Activated T-helper 17 cell treated with anti-CD3 and anti-CD28 coated beads, Interleukin-2, amount 50 U/mL, for 72 hours (primary cell): Measurements from ENCODE around the gene P2RY8. TPM values are rescaled to one million over a fixed set of nuclear protein-coding genes. Genes with fewer than 3 reads are reported as not detected.
A peak's percentile ranks its signal among the peaks of the same experiment; 100 is the strongest.
"Not testable (repeated sequence)": the region's sequence is repeated elsewhere in the genome, so short reads cannot be mapped to it uniquely, and the experiment has no call there.

ENCODE experiments used
- ATAC-seq: fragments of 150-1000 bp; cut with Tn5 transposase; replicated peaks from 2 replicates; pipeline ENCODE4 v1.10.0; 2021; ENCODE audit warnings: mild to moderate bottlenecking, moderate library complexity
- H3K27ac Mint-ChIP-seq: one replicate; pipeline ENCODE4 v1.8.0; 2022; ENCODE audit warnings: mixed read lengths
- H3K27me3 Mint-ChIP-seq: one replicate; pipeline ENCODE4 v1.8.0; 2022; ENCODE audit warnings: mixed read lengths
- H3K36me3 Mint-ChIP-seq: one replicate; pipeline ENCODE4 v1.8.0; 2022; ENCODE audit warnings: low read depth, mild to moderate bottlenecking, mixed read lengths
- H3K4me1 Mint-ChIP-seq: one replicate; pipeline ENCODE4 v1.8.0; 2022; ENCODE audit warnings: mixed read lengths
- H3K4me3 Mint-ChIP-seq: one replicate; pipeline ENCODE4 v1.8.0; 2022; ENCODE audit warnings: mild to moderate bottlenecking, mixed read lengths
- H3K9me3 Mint-ChIP-seq: one replicate; pipeline ENCODE4 v1.8.0; 2022; ENCODE audit warnings: mixed read lengths
- total RNA-seq, 2 donors: library from RNA; stranded (reverse); gene quantifications; one replicate each; pipeline ENCODE4 v1.2.3, GENCODE V29; 2022

Gene P2RY8
- total RNA-seq, 2 donors from 2014 or later, result 89.0 to 105 TPM

DNA sequence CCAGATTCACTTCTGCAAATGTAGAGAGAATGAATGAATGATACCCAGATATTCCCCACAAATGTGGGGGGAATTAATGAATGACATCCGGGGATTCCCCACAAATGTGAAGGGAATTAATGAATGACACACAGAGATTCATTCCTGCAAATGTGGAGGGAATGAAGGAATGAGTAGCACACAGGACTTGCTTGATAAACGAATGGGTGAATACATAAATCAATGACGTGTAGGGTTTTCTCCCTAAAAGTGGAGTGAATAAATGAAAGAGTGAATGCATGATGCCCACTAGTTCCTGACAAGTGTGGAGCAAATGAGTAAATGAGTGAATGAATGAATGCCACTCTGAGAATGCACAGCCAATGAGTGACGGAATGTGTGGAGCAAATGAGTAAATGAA is 45.7 kb downstream of the P2RY8 start:
- not testable (repeated sequence) for H3K27me3 Mint-ChIP-seq, H3K9me3 Mint-ChIP-seq, ATAC-seq, H3K4me3 Mint-ChIP-seq
- Mint-ChIP-seq H3K27ac (peak overlapping the region; percentile 55), H3K36me3 (peaks cover 76% of the 10 kb centered on the region), H3K4me1 (peaks cover 10% of the 10 kb centered on the region)

DNA sequence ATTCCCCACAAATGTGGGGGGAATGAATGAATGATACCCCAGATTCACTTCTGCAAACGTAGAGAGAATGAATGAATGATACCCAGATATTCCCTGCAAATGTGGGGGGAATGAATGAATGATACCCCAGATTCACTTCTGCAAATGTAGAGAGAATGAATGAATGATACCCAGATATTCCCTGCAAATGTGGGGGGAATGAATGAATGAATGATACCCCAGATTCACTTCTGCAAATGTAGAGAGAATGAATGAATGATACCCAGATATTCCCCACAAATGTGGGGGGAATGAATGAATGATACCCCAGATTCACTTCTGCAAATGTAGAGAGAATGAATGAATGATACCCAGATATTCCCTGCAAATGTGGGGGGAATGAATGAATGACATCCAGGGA is 46.3 kb downstream of the P2RY8 start:
- not testable (repeated sequence) for H3K27ac Mint-ChIP-seq, H3K27me3 Mint-ChIP-seq, H3K4me3 Mint-ChIP-seq, H3K9me3 Mint-ChIP-seq, ATAC-seq
- Mint-ChIP-seq H3K36me3 (peaks cover 76% of the 10 kb centered on the region), H3K4me1 (peaks cover 10% of the 10 kb centered on the region)

GRCh38 chrX:1489354-1489753 is 47.6 kb downstream of the P2RY8 start:
- peaks cover 71% of the 10 kb centered on the region for H3K36me3 Mint-ChIP-seq

GRCh38 chrX:1488745-1489144 is 48.2 kb downstream of the P2RY8 start:
- H3K36me3 Mint-ChIP-seq, result peaks cover 77% of the 10 kb centered on the region
- peak overlapping the region; percentile 56 for H3K27ac Mint-ChIP-seq
- ATAC-seq, result no peak
- no peak overlapping the region for H3K4me3 Mint-ChIP-seq
- H3K9me3 Mint-ChIP-seq, result peaks cover 5% of the 10 kb centered on the region
- H3K4me1 Mint-ChIP-seq, result peaks cover 17% of the 10 kb centered on the region
- no peaks in the 10 kb centered on the region for H3K27me3 Mint-ChIP-seq

More at GRCh38 chrX:1489354-1489753, 47.6 kb downstream of the P2RY8 start:
- not testable (repeated sequence) for H3K9me3 Mint-ChIP-seq, H3K27me3 Mint-ChIP-seq, H3K4me3 Mint-ChIP-seq, ATAC-seq, H3K27ac Mint-ChIP-seq
- H3K4me1 Mint-ChIP-seq, result peaks cover 11% of the 10 kb centered on the region

DNA sequence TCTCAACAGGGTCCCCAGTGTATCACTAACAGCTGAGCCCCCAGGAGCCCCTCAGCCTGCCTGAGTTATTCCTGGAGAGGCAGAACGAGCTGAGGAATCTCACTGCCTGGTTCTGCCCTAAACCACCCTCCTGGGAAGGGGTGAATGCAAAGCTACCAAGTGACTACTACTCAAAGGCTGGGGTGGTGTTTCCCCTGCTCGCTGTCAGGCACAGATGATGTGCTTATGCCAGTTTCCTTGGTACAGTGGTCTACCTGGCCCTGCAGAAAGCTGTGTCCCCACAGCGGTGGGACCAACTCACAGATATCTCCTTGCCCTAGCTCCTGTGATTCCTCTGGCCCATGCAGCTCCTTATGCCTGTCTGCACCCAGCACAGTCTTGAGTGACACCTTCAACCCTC is 48.8 kb downstream of the P2RY8 start:
- Mint-ChIP-seq H3K4me3 (no peak overlapping the region), H3K9me3 (peaks cover 5% of the 10 kb centered on the region), H3K4me1 (peaks cover 12% of the 10 kb centered on the region), H3K36me3 (peaks cover 77% of the 10 kb centered on the region), H3K27ac (peak overlapping the region; percentile 56), H3K27me3 (no peaks in the 10 kb centered on the region)
- no peak for ATAC-seq

- H3K27ac Mint-ChIP-seq, result peak overlapping the region; percentile 29
These were observed 49.6 kb downstream of the P2RY8 start for GRCh38 chrX:1487401-1487800.

GRCh38 chrX:1486749-1487361 is 50.1 kb downstream of the P2RY8 start:
- H3K27me3 Mint-ChIP-seq, result no peaks in the 10 kb centered on the region
- H3K9me3 Mint-ChIP-seq, result peaks cover 5% of the 10 kb centered on the region
- H3K27ac Mint-ChIP-seq, result peak overlapping the region; percentile 29
- H3K4me1 Mint-ChIP-seq, result peaks cover 15% of the 10 kb centered on the region
- peaks cover 75% of the 10 kb centered on the region for H3K36me3 Mint-ChIP-seq
- ATAC-seq, result no peak
- H3K4me3 Mint-ChIP-seq, result no peak overlapping the region

More at GRCh38 chrX:1487401-1487800, 49.6 kb downstream of the P2RY8 start:
- no peak for ATAC-seq
- peaks cover 5% of the 10 kb centered on the region for H3K9me3 Mint-ChIP-seq
- no peak overlapping the region for H3K4me3 Mint-ChIP-seq
- peaks cover 75% of the 10 kb centered on the region for H3K36me3 Mint-ChIP-seq
- no peaks in the 10 kb centered on the region for H3K27me3 Mint-ChIP-seq
- peaks cover 12% of the 10 kb centered on the region for H3K4me1 Mint-ChIP-seq

DNA sequence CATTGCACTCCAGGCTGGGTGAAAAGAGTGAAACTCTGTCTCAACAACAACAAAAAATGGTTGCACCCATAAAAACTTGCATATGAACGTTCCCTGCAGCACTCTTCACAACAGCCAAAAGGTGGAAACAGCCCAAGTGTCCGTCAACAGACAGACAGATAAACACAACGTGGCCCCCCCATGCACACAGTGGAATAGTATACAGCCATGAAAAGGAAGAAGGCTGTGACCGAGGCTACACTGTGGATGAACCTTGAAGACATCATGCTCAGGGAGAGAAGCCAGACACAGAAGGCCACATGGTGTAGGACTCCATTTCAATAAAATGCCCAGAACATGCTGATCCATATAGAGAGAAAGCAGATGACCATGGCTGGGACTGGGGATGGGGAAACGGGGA is 50.8 kb downstream of the P2RY8 start:
- peaks cover 10% of the 10 kb centered on the region for H3K4me1 Mint-ChIP-seq
- ATAC-seq, result no peak
- H3K27me3 Mint-ChIP-seq, result no peaks in the 10 kb centered on the region
- H3K9me3 Mint-ChIP-seq, result peaks cover under 1% of the 10 kb centered on the region
- H3K4me3 Mint-ChIP-seq, result no peak overlapping the region
- H3K27ac Mint-ChIP-seq, result no peak overlapping the region
- H3K36me3 Mint-ChIP-seq, result peaks cover 75% of the 10 kb centered on the region

- H3K36me3 Mint-ChIP-seq, result peaks cover 84% of the 10 kb centered on the region
- H3K4me3 Mint-ChIP-seq, result no peak overlapping the region
- no peak for ATAC-seq
- no peaks in the 10 kb centered on the region for H3K9me3 Mint-ChIP-seq
- peaks cover 15% of the 10 kb centered on the region for H3K4me1 Mint-ChIP-seq
- no peak overlapping the region for H3K27ac Mint-ChIP-seq
- no peaks in the 10 kb centered on the region for H3K27me3 Mint-ChIP-seq
These were observed 52.0 kb downstream of the P2RY8 start for GRCh38 chrX:1485033-1485432.

- no peak for ATAC-seq
- peak overlapping the region; percentile 88 for H3K27ac Mint-ChIP-seq
- H3K27me3 Mint-ChIP-seq, result no peaks in the 10 kb centered on the region
- peaks cover 19% of the 10 kb centered on the region for H3K4me1 Mint-ChIP-seq
- H3K4me3 Mint-ChIP-seq, result peak overlapping the region; percentile 86
- H3K9me3 Mint-ChIP-seq, result no peaks in the 10 kb centered on the region
- H3K36me3 Mint-ChIP-seq, result peaks cover 88% of the 10 kb centered on the region
These were observed 52.4 kb downstream of the P2RY8 start for GRCh38 chrX:1484638-1485019.

DNA sequence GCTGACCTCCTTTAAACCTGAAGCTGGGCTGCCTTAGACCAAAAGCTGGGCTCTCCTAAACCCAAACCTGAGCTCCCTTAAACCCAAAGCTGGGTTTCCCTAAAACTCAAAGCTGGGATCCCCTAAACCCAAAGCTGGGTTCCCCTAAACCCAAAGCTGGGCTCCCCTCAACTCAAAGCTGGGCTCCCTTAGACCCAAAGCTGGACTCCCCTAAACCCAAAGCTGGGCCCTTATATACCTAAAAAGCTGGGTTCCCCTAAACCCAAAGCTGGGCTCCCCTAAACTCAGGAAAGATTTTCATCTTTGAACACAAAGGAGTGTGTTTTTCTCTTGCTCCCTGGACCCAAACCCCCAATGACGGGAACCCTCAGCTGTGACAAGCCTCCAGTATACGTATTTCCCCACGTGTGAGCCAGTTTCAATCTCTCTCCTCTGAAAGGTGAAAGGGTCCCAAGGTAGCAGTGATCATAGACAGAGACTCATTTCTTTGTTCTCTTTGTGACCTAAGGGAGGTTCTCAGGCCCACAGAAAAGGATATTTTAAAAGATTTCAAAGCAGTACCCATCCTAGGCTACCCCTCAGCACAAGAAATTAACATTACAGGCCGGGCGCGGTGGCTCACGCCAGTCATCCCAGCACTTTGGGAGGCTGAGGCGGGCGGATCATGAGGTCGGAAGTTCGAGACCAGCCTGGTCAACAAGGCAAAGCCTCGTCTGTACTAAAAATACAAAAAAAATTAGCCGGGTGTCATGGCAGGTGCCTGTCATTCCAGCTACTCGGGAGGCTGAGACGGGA is 52.9 kb downstream of the P2RY8 start:
- H3K36me3 Mint-ChIP-seq, result peaks cover 89% of the 10 kb centered on the region
- peak; percentile 11 for ATAC-seq
- H3K27ac Mint-ChIP-seq, result peak overlapping the region; percentile 88
- H3K9me3 Mint-ChIP-seq, result peaks cover 5% of the 10 kb centered on the region
- H3K4me3 Mint-ChIP-seq, result peak overlapping the region; percentile 86
- H3K4me1 Mint-ChIP-seq, result peaks cover 25% of the 10 kb centered on the region
- H3K27me3 Mint-ChIP-seq, result no peaks in the 10 kb centered on the region

DNA sequence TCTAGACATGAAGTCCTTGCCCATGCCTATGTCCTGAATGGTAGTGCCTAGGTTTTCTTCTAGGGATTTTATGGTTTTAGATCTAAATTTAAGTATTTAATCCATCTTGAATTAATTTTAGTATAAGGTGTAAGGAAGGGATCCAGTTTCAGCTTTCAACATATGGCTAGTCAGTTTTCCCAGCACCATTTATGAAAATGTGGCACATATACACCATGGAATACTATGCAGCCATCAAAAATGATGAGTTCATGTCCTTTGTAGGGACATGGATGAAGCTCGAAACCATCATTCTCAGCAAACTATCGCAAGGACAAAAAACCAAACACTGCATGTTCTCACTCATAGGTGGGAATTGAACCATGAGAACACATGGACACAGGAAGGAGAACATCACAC is 54.5 kb downstream of the P2RY8 start:
- not testable (repeated sequence) for H3K27me3 Mint-ChIP-seq, ATAC-seq, H3K9me3 Mint-ChIP-seq
- H3K4me3 Mint-ChIP-seq, result peak overlapping the region; percentile 86
- H3K27ac Mint-ChIP-seq, result peak overlapping the region; percentile 96
- peaks cover 89% of the 10 kb centered on the region for H3K36me3 Mint-ChIP-seq
- peaks cover 39% of the 10 kb centered on the region for H3K4me1 Mint-ChIP-seq

DNA sequence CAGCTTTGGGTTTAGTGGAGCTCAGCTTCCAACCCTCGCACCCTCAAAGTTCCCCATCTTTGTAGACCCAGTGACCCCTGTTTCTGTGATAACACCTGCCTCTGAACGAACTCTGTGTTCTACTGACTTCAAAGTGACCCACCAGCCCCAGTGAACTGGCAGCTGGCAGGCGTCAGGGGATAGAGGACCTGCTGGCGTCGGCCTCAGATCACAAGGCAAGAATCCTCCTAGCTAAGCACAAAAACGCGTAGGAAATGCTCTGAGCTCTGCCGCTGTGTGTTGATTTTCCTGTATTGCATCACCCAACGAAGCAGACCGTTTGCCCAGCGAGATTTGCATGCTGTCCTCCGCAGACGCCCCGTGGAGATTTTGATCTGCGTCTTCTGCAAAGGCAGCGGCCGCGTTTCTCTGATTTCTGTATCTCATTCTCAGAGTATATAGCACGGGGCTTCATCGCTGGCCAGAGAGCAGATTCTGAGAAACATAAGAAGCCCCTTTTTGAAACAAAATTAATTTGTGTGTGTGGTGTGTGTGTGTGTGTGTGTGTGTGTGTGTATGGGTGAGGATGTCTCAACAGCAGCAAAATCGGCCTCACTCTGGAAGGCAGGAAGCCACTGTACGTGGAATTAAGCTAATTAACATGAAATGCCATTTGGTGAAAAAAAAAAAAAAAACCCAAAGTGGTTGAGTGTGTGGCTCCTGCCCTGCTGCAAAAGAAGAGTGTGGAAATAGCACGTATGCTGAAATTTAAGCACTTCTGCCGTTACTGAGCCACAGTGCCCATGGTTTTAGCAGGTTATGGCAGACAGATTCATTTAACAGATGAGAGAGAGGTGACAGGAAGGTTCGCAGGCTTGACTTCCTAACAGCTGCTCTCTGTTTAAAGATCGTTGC is 55.1 kb downstream of the P2RY8 start:
- no peaks in the 10 kb centered on the region for H3K27me3 Mint-ChIP-seq
- ATAC-seq, result peak; percentile 76
- peaks cover 9% of the 10 kb centered on the region for H3K9me3 Mint-ChIP-seq
- H3K4me1 Mint-ChIP-seq, result peaks cover 45% of the 10 kb centered on the region
- peak overlapping the region; percentile 96 for H3K27ac Mint-ChIP-seq
- peaks cover 89% of the 10 kb centered on the region for H3K36me3 Mint-ChIP-seq
- H3K4me3 Mint-ChIP-seq, result peak overlapping the region; percentile 86

- Mint-ChIP-seq H3K27ac (peak overlapping the region; percentile 96), H3K4me1 (peaks cover 45% of the 10 kb centered on the region), H3K36me3 (peaks cover 83% of the 10 kb centered on the region), H3K4me3 (peak overlapping the region; percentile 86), H3K9me3 (peaks cover 11% of the 10 kb centered on the region), H3K27me3 (no peaks in the 10 kb centered on the region)
- peak; percentile 51 for ATAC-seq
These were observed 56.8 kb downstream of the P2RY8 start for GRCh38 chrX:1480082-1480785.
